B cell (primary cell): ENCODE results near the gene IL13. TPM values are rescaled to one million over a fixed set of nuclear protein-coding genes. Genes with fewer than 3 reads are reported as not detected.

Source experiments
- ATAC-seq: fragments of 200-7000 bp; cut with Tn5 transposase; one replicate; pipeline ENCODE4 v1.10.0; 2021; ENCODE audit warnings: low read depth, mild to moderate bottlenecking, moderate number of reproducible peaks, moderate library complexity
- CTCF ChIA-PET: fragments of 350-600 bp; sonication (Branson Sonifier 250); formaldehyde crosslinking; loops from one replicate; lab custom pipeline; 2021; ENCODE audit warnings: antibody characterized with exemption, inconsistent platforms; lab: Charles Lee
- POLR2A ChIA-PET: fragments of 350-600 bp; sonication (Branson Sonifier 250); formaldehyde crosslinking; loops from one replicate; lab custom pipeline; 2021; ENCODE audit warnings: antibody characterized with exemption; lab: Charles Lee
- DNase-seq: peaks from one replicate; pipeline ENCODE4 v3.0.0; 2013
- H2AFZ ChIP-seq: 2 replicates; pipeline ENCODE4 v1.6.1; 2012; ENCODE audit warnings: mild to moderate bottlenecking, low read depth, low read length; ENCODE audit not compliant: insufficient read depth, poor library complexity, severe bottlenecking
- H3K27ac ChIP-seq, 2 donors: 1 replicate in 1 of 2; 2 replicates in 1 of 2; pipeline ENCODE4 v1.5.1; 2012 to 2013; ENCODE audit warnings: low read length in 2 of 2, mild to moderate bottlenecking in 2 of 2, moderate library complexity in 1 of 2
- H3K27me3 ChIP-seq, 4 experiments: fragments of 200-600 bp in 1 of 4; sonication (generic) in 1 of 4; replicated peaks in 1 of 4; 1 replicate in 2 of 4; 2 replicates in 2 of 4; pipeline versions ENCODE4 v1.6.1 to v1.7.0; 2013 to 2016; ENCODE audit warnings: low read length in 3 of 4, mild to moderate bottlenecking in 2 of 4, mixed read lengths in 1 of 4, moderate library complexity in 1 of 4; ENCODE audit not compliant: insufficient read depth in 4 of 4, control insufficient read depth in 3 of 4; ENCODE audit errors: control extremely low read depth in 1 of 4
- H3K36me3 ChIP-seq, 2 experiments: replicated peaks in 1 of 2; 1 replicate in 1 of 2; 2 replicates in 1 of 2; pipeline versions ENCODE4 v1.6.1 to v1.7.1; 2013; ENCODE audit warnings: low read length in 1 of 2; ENCODE audit not compliant: insufficient read depth in 2 of 2, control insufficient read depth in 1 of 2; ENCODE audit errors: control extremely low read depth in 1 of 2, extremely low read depth in 1 of 2
- H3K4me1 ChIP-seq, 2 donors: fragments of 200-600 bp in 1 of 2; sonication (generic) in 1 of 2; 1 replicate in 1 of 2; 2 replicates in 1 of 2; pipeline versions ENCODE4 v1.5.1 to v1.6.1; 2013 to 2017; ENCODE audit warnings: low read length in 2 of 2; ENCODE audit not compliant: control insufficient read depth in 2 of 2, insufficient read depth in 2 of 2
- H3K4me2 ChIP-seq: replicated peaks from 2 replicates; pipeline ENCODE3; 2012; ENCODE audit warnings: mild to moderate bottlenecking, low read depth, low read length; ENCODE audit not compliant: poor library complexity, severe bottlenecking
- H3K4me3 ChIP-seq, 5 experiments: fragments of 200-600 bp in 1 of 5; sonication (generic) in 1 of 5; 1 replicate in 3 of 5; 2 replicates in 2 of 5; pipeline versions ENCODE4 v1.5.1 to v1.7.0; 2011 to 2016; ENCODE audit warnings: low read length in 4 of 5, mild to moderate bottlenecking in 4 of 5, low read depth in 2 of 5, control low read depth in 1 of 5, moderate library complexity in 1 of 5; ENCODE audit not compliant: insufficient read depth in 1 of 5; ENCODE audit errors: control extremely low read depth in 1 of 5, extremely low read depth in 1 of 5
- H3K79me2 ChIP-seq: fragments of 200-600 bp; sonication (generic); one replicate; pipeline ENCODE4 v1.6.0; 2016; ENCODE audit warnings: low read length; ENCODE audit not compliant: control insufficient read depth, insufficient read depth
- H3K9ac ChIP-seq: fragments of 200-600 bp; sonication (generic); 2 replicates; pipeline ENCODE4 v1.6.1; 2017; ENCODE audit warnings: mild to moderate bottlenecking, low read length, moderate library complexity
- H3K9me3 ChIP-seq, 3 donors: one replicate each; pipeline versions ENCODE4 v1.6.1 to v1.7.1; 2013; ENCODE audit warnings: low read length in 2 of 3; ENCODE audit not compliant: control insufficient read depth in 2 of 3, insufficient read depth in 1 of 3; ENCODE audit errors: control extremely low read depth in 1 of 3
- H4K20me1 ChIP-seq: 2 replicates; pipeline ENCODE4 v1.6.0; 2012; ENCODE audit warnings: mild to moderate bottlenecking, low read length; ENCODE audit not compliant: insufficient read depth, control insufficient read depth, poor library complexity, severe bottlenecking
- H3K27ac Mint-ChIP-seq: one replicate; pipeline ENCODE4 v1.8.0; 2021; ENCODE audit warnings: mixed read lengths
- H3K27me3 Mint-ChIP-seq: one replicate; pipeline ENCODE4 v1.8.0; 2021; ENCODE audit warnings: mixed read lengths
- H3K4me1 Mint-ChIP-seq: one replicate; pipeline ENCODE4 v1.8.0; 2021; ENCODE audit warnings: mixed read lengths
- H3K4me3 Mint-ChIP-seq: one replicate; pipeline ENCODE4 v1.8.0; 2021; ENCODE audit warnings: mixed read lengths
- H3K9me3 Mint-ChIP-seq: one replicate; pipeline ENCODE4 v1.8.0; 2022; ENCODE audit warnings: mixed read lengths; ENCODE audit not compliant: insufficient read depth
- CTCF ChIP-seq: fragments of 200-600 bp; IDR thresholded peaks from one replicate; pipeline ENCODE4 v1.8.0; 2022; ENCODE audit warnings: antibody characterized with exemption, mild to moderate bottlenecking
- EZH2 ChIP-seq: IDR thresholded peaks from 2 replicates; pipeline ENCODE4 v1.6.1; 2012; ENCODE audit warnings: borderline replicate concordance, low read depth, mild to moderate bottlenecking, moderate library complexity, low read length; ENCODE audit not compliant: insufficient read depth, poor library complexity, severe bottlenecking
- WGBS: methylation state at CpG from one replicate; pipeline ENCODE4 v1.1.5; 2013; ENCODE audit warnings: missing lambda C conversion rate; ENCODE audit not compliant: insufficient coverage; 5-methylcytosine and 5-hydroxymethylcytosine counted together
- intact Hi-C: fragments of 100-400 bp; cut with micrococcal nuclease; formaldehyde crosslinking; loops from one replicate; pipeline ENCODE4 v1.10.0; 2022
- polyA plus RNA-seq: library from polyadenylated mRNA; depleted of rRNA; stranded (reverse); fragments of >200 nt; gene quantifications from 2 replicates; pipeline ENCODE4 v1.2.3, GENCODE V29; 2012
- total RNA-seq, 2 donors: library from RNA; stranded (reverse); fragments of 120-200 nt in 1 of 2; gene quantifications; 1 replicate in 1 of 2; 2 replicates in 1 of 2; pipeline versions ENCODE4 v1.2.3 to v1.2.4, GENCODE V29; 2013 to 2022

The IL13 gene
- total and polyA plus RNA-seq, 2 donors (not counting 1 experiment from before 2014, with no cell fraction given): 0.42 to 0.45 TPM

- Histone ChIP-seq H3K9me3 (no peaks in the 10 kb centered on the region), H4K20me1 (no peaks in the 10 kb centered on the region), H3K27me3 (no peaks in the 10 kb centered on the region), H3K27ac (no peak overlapping the region), H3K4me1 (peaks cover 19 to 25% of the 10 kb centered on the region in 2 donors), H3K9ac (no peak overlapping the region), H3K36me3 (no peaks in the 10 kb centered on the region), H2AFZ (no peak overlapping the region), H3K4me3 (no peak overlapping the region), H3K4me2 (no peak overlapping the region), H3K79me2 (no peaks in the 10 kb centered on the region)
- DNase-seq (no peak), ATAC-seq (no peak)
- no peak overlapping the region for H3K27ac Mint-ChIP-seq
- H3K4me3 Mint-ChIP-seq: no peak overlapping the region
- POLR2A ChIA-PET: interaction anchor here (0.6 kb wide), 1 partner anchor 141 kb away, joined by 4 read pairs; no protein-coding TSS in a partner anchor
- peaks cover 33% of the 10 kb centered on the region for H3K4me1 Mint-ChIP-seq
- no peaks in the 10 kb centered on the region for H3K9me3 Mint-ChIP-seq
- CTCF ChIA-PET: no interaction called here
- intact Hi-C loops: no loop called here
- no peak for TF ChIP-seq EZH2
- H3K27me3 Mint-ChIP-seq: no peaks in the 10 kb centered on the region
- 100% methylated on average over 1 of the region's 1 CpG for WGBS
Measured at GRCh38 chr5:132678735-132679134, 20.8 kb downstream of the IL13 start.

GRCh38 chr5:132679166-132679565 is 21.2 kb downstream of the IL13 start:
- ATAC-seq (no peak), DNase-seq (no peak)
- H3K27me3 ChIP-seq: no peaks in the 10 kb centered on the region
- H3K79me2 ChIP-seq: no peaks in the 10 kb centered on the region
- H3K27ac Mint-ChIP-seq: no peak overlapping the region
- peaks cover 19 to 25% of the 10 kb centered on the region in 2 donors for H3K4me1 ChIP-seq
- no peaks in the 10 kb centered on the region for H3K9me3 ChIP-seq
- H2AFZ ChIP-seq: no peak overlapping the region
- no peaks in the 10 kb centered on the region for H3K27me3 Mint-ChIP-seq
- 96% methylated on average over 6 of the region's 7 CpGs for WGBS
- ChIA-PET POLR2A (interaction anchor here (0.6 kb wide), 1 partner anchor 321 kb away, joined by 6 read pairs; no protein-coding TSS in a partner anchor), CTCF (no interaction called here)
- H4K20me1 ChIP-seq: no peaks in the 10 kb centered on the region
- no peak for TF ChIP-seq EZH2
- TF ChIP-seq CTCF: no peak
- no peak overlapping the region for H3K9ac ChIP-seq
- H3K9me3 Mint-ChIP-seq: no peaks in the 10 kb centered on the region
- peaks cover 33% of the 10 kb centered on the region for H3K4me1 Mint-ChIP-seq
- H3K36me3 ChIP-seq: no peaks in the 10 kb centered on the region
- H3K27ac ChIP-seq: no peak overlapping the region
- no peak overlapping the region for H3K4me2 ChIP-seq
- no peak overlapping the region for H3K4me3 ChIP-seq
- intact Hi-C loops: no loop called here
- H3K4me3 Mint-ChIP-seq: no peak overlapping the region
